GM23338 (cell line): ENCODE data around the gene STK31.
"Not testable (repeated sequence)": the region's sequence is repeated elsewhere in the genome, so short reads cannot be mapped to it uniquely, and the experiment has no call there.

ENCODE experiments used
- CREB1 ChIP-seq: fragments of 250-450 bp; sonication (Bioruptor Pico); IDR thresholded peaks from 2 replicates; pipeline ENCODE4 v1.5.0; 2020; ENCODE audit warnings: low read depth, mild to moderate bottlenecking, moderate library complexity
- ETS1 ChIP-seq: IDR thresholded peaks from 2 replicates; pipeline ENCODE4 v1.6.1; 2016; ENCODE audit warnings: antibody characterized with exemption
- EZH2 ChIP-seq: fragments of 200-600 bp; sonication (generic); IDR thresholded peaks from one replicate; pipeline ENCODE4 v1.8.0; 2017; ENCODE audit warnings: antibody characterized with exemption, mild to moderate bottlenecking, low read depth; ENCODE audit not compliant: unreplicated experiment
- EZH2phosphoT487 ChIP-seq: fragments of 200-600 bp; sonication (generic); IDR thresholded peaks from one replicate; pipeline ENCODE4 v1.8.1; 2018; ENCODE audit warnings: antibody characterized with exemption; ENCODE audit not compliant: unreplicated experiment
- JUNB ChIP-seq: IDR thresholded peaks from one replicate; pipeline ENCODE4 v1.6.1; 2016; ENCODE audit warnings: antibody characterized with exemption; ENCODE audit not compliant: unreplicated experiment
- NANOG ChIP-seq: IDR thresholded peaks from 2 replicates; pipeline ENCODE4 v1.6.1; 2016; ENCODE audit warnings: antibody characterized with exemption, borderline replicate concordance
- POLR2AphosphoS5 ChIP-seq: IDR thresholded peaks from 2 replicates; pipeline ENCODE4 v1.6.1; 2016; ENCODE audit warnings: antibody characterized with exemption, low read depth
- REST ChIP-seq: IDR thresholded peaks from one replicate; pipeline ENCODE4 v1.6.1; 2018; ENCODE audit warnings: antibody characterized with exemption; ENCODE audit not compliant: unreplicated experiment
- STAT1 ChIP-seq: IDR thresholded peaks from one replicate; pipeline ENCODE4 v1.6.1; 2016; ENCODE audit warnings: antibody characterized with exemption; ENCODE audit not compliant: unreplicated experiment
- ZNF114 ChIP-seq: fragments of 250-450 bp; sonication (Bioruptor Pico); IDR thresholded peaks from 2 replicates; pipeline ENCODE4 v1.5.0; 2020; ENCODE audit warnings: mild to moderate bottlenecking, moderate library complexity
- ZNF331 ChIP-seq: fragments of 250-450 bp; sonication (Bioruptor Pico); IDR thresholded peaks from 2 replicates; pipeline ENCODE4 v1.5.0; 2020; ENCODE audit warnings: low read depth, mild to moderate bottlenecking, moderate library complexity
- TF ChIP-seq, protein P1 (sequence below), 2 experiments: fragments of 200-600 bp in 1 of 2; sonication (generic) in 1 of 2; conservative IDR thresholded peaks; 2 replicates each; pipeline versions ENCODE4 v1.5.1 to v1.6.1; 2016 to 2017; ENCODE audit warnings: antibody characterized with exemption in 2 of 2, low read depth in 2 of 2, mild to moderate bottlenecking in 2 of 2, moderate library complexity in 1 of 2

DNA sequence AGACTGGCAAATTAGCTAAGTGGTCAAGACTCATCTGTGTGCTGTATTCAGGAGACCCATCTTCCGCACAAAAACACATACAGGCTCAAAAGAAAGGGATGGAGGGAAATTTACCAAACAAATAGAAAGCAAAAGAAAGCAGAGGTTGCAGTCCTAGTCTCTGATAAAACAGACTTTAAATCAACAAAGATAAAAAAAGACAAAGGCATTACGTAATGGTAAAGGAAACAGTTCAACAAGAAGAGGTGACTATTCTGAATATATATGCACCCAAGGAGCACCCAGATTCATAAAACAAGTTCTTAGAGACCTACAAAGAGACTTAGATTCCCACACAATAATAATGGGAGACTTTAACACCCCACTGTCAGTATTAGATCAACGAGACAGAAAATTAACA is 48.8 kb downstream of the STK31 start:
- TF ChIP-seq, protein P1, sequence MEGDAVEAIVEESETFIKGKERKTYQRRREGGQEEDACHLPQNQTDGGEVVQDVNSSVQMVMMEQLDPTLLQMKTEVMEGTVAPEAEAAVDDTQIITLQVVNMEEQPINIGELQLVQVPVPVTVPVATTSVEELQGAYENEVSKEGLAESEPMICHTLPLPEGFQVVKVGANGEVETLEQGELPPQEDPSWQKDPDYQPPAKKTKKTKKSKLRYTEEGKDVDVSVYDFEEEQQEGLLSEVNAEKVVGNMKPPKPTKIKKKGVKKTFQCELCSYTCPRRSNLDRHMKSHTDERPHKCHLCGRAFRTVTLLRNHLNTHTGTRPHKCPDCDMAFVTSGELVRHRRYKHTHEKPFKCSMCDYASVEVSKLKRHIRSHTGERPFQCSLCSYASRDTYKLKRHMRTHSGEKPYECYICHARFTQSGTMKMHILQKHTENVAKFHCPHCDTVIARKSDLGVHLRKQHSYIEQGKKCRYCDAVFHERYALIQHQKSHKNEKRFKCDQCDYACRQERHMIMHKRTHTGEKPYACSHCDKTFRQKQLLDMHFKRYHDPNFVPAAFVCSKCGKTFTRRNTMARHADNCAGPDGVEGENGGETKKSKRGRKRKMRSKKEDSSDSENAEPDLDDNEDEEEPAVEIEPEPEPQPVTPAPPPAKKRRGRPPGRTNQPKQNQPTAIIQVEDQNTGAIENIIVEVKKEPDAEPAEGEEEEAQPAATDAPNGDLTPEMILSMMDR (conservative IDR thresholded peaks at IDR 0.05; ENCODE audit: low read depth in 2 of 2), result not testable (repeated sequence)
- TF ChIP-seq POLR2AphosphoS5; EZH2; REST; EZH2phosphoT487; ETS1; CREB1; JUNB; ZNF331 (CRISPR knock-in tag); NANOG; ZNF114; STAT1: not testable (repeated sequence)
